ENCODE data around the gene SESN3. TPM values are rescaled to one million over a fixed set of nuclear protein-coding genes. Genes with fewer than 3 reads are reported as not detected.

SESN3 gene
- total RNA-seq, 1 experiment from 2014 or later = 36.8 TPM

DNA sequence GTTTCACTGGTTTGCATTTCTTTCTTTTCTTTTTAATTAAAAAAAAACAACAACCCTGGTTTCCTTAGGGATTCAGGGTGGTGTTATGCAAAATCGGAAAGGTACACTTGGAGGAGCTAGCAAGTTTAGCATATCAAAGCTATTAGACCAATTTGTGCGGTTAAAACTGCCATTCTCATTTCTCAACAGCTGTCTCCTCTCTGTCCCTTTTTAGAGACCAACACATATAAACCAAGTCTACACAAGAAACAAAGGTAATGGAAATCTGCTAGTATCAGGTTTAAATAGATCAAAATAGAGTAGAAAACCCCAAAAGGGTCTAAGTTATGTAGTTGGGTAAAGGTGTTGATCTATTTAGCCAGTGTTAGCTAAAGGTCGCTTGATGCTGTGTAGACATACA is 1.7 kb upstream of the SESN3 start:
- H3K9ac ChIP-seq (ENCODE audit: extremely low read depth, insufficient read length, low read length) = no peak overlapping the region
- no peak overlapping the region for H4K8ac ChIP-seq (replicated peaks; ENCODE audit: insufficient read length, low read depth, low read length)
- TF ChIP-seq, protein P1, sequence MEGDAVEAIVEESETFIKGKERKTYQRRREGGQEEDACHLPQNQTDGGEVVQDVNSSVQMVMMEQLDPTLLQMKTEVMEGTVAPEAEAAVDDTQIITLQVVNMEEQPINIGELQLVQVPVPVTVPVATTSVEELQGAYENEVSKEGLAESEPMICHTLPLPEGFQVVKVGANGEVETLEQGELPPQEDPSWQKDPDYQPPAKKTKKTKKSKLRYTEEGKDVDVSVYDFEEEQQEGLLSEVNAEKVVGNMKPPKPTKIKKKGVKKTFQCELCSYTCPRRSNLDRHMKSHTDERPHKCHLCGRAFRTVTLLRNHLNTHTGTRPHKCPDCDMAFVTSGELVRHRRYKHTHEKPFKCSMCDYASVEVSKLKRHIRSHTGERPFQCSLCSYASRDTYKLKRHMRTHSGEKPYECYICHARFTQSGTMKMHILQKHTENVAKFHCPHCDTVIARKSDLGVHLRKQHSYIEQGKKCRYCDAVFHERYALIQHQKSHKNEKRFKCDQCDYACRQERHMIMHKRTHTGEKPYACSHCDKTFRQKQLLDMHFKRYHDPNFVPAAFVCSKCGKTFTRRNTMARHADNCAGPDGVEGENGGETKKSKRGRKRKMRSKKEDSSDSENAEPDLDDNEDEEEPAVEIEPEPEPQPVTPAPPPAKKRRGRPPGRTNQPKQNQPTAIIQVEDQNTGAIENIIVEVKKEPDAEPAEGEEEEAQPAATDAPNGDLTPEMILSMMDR (conservative IDR thresholded peaks at IDR 0.05) = no peak
- no peak overlapping the region for H4K91ac ChIP-seq (ENCODE audit: insufficient read length, low read depth, low read length)
- no peak overlapping the region for H2BK20ac ChIP-seq (ENCODE audit: low read depth, low read length, poor library complexity, severe bottlenecking)
- no peak overlapping the region for H3K23ac ChIP-seq (ENCODE audit: insufficient read length, low read depth, low read length)
- Mint-ChIP-seq H3K4me1 (peaks cover 48 to 53% of the 10 kb centered on the region in 2 experiments), H3K36me3 (ENCODE audit: insufficient read depth in 1 of 3, low read depth in 3 of 3) (no peaks in the 10 kb centered on the region), H3K27me3 (ENCODE audit: low read depth) (peaks cover 8% of the 10 kb centered on the region), H3K9me3 (no peaks in the 10 kb centered on the region; a peak in 2 of 5 replicates), H3K27ac (peak overlapping the region in 1 of 3 experiments; percentile 28; a peak in 1 of 7 replicates), H3K4me3 (no peak overlapping the region)
- no peak overlapping the region for H2BK5ac ChIP-seq (ENCODE audit: insufficient read length, low read length)
- peak overlapping the region; percentile 97 for H3K4me2 ChIP-seq (ENCODE audit: insufficient read depth, insufficient read length, low read length)
- H3K56ac ChIP-seq (ENCODE audit: insufficient read length, low read depth, low read length) = no peak overlapping the region
- H2BK15ac ChIP-seq (ENCODE audit: low read depth, low read length) = no peak overlapping the region
- H2AFZ ChIP-seq (ENCODE audit: low read length) = no peak overlapping the region
- no peaks in the 10 kb centered on the region for H4K20me1 ChIP-seq (ENCODE audit: control insufficient read depth, insufficient read depth, insufficient read length)
- H3K27me3 ChIP-seq (ENCODE audit: insufficient read depth, low read length) = no peaks in the 10 kb centered on the region; the same call in 1 of the 2 replicates
- H3K9me3 ChIP-seq (ENCODE audit: control insufficient read depth, low read depth, low read length) = no peaks in the 10 kb centered on the region
- no peak overlapping the region for H2BK12ac ChIP-seq (ENCODE audit: insufficient read length, low read depth, low read length)
- H2AK5ac ChIP-seq (ENCODE audit: insufficient read length, low read length) = no peak overlapping the region
- no peak overlapping the region for H2BK120ac ChIP-seq (ENCODE audit: low read depth, low read length, poor library complexity, severe bottlenecking)
- H3K23me2 ChIP-seq (ENCODE audit: insufficient read length, low read depth, low read length, poor library complexity, severe bottlenecking) = peaks cover 17% of the 10 kb centered on the region
- no CpG with 5 or more reads among the region's 3 CpGs for WGBS (ENCODE audit: extremely low coverage, insufficient read length, low lambda C conversion rate)
- no peak overlapping the region for H3K18ac ChIP-seq (ENCODE audit: insufficient read length, low read depth, low read length)
- 0 out of 2 replicates have a peak, but pooled peaks cover 2% of the 10 kb centered on the region for H3K4me1 ChIP-seq (ENCODE audit: insufficient read depth, low read length)
- H3K79me2 ChIP-seq (ENCODE audit: insufficient read depth, low read length) = no peaks in the 10 kb centered on the region
- no peak for DNase-seq
- H3T11ph ChIP-seq (ENCODE audit: low read length) = no peak overlapping the region
- no peak overlapping the region for H3K14ac ChIP-seq (ENCODE audit: insufficient read depth, low read length)
- no peak overlapping the region for H4K5ac ChIP-seq (ENCODE audit: insufficient read length, low read depth, low read length)
- no peak overlapping the region for H3K4ac ChIP-seq (ENCODE audit: low read depth, low read length)
- no peak overlapping the region for H3K27ac ChIP-seq (ENCODE audit: insufficient read length, low read depth, low read length)
- H3K79me1 ChIP-seq (ENCODE audit: insufficient read depth, low read depth, low read length, poor library complexity, severe bottlenecking) = no peaks in the 10 kb centered on the region

All from H9 (cell line).